Brain microvascular endothelial cell (primary cell): Measurements from ENCODE around the gene CALU.
A peak's percentile ranks its signal among the peaks of the same experiment; 100 is the strongest.

Experiments used
- DNase-seq: peaks from one replicate; pipeline ENCODE4 v3.0.0-alpha.2; 2020
- H3K27ac ChIP-seq: fragments of 250-450 bp; sonication (Bioruptor Pico); 2 replicates; pipeline ENCODE4 v1.5.1; 2020; ENCODE audit warnings: mild to moderate bottlenecking, moderate library complexity
- H3K27me3 ChIP-seq: fragments of 250-450 bp; sonication (Bioruptor Pico); replicated peaks from 2 replicates; pipeline ENCODE4 v1.5.1; 2020; ENCODE audit warnings: mild to moderate bottlenecking
- H3K36me3 ChIP-seq: fragments of 250-450 bp; sonication (Bioruptor Pico); replicated peaks from 2 replicates; pipeline ENCODE4 v1.5.1; 2020; ENCODE audit warnings: mild to moderate bottlenecking
- H3K4me3 ChIP-seq: 2 replicates; pipeline ENCODE4 v1.5.1; 2011; ENCODE audit warnings: low read depth, mild to moderate bottlenecking, control low read depth, low read length, moderate library complexity
- in situ Hi-C: cut with HindIII; loops from 2 replicates; pipeline ENCODE4 v1.10.0; 2017; ENCODE audit warnings: low sequenced_read_pairs, low pct_ligation_motif_present
- TF ChIP-seq, protein P1 (sequence below): IDR thresholded peaks from 2 replicates; pipeline ENCODE4 v1.5.1; 2011; ENCODE audit warnings: low read depth, mild to moderate bottlenecking, moderate library complexity, low read length, control low read depth, inconsistent platforms; ENCODE audit errors: missing control alignments

Gene CALU

DNA sequence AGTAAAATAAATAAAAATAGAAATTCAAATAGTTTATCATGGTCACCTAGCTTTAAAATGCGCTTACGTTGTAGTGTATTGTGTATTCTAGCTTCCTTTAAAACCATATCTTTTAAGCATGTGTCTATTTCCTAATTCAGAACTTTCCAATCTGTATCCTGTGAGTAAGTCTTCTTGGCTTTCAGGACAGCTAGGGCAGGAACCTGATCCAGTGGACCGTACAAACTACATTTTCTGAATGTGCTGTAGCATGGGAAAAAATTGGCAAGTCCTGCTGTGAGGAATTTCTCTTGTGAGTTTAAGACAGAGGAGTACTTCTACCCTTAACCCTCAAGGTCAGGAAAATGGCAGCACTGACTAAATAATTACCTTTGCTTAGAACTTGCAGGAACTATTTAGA is 24.4 kb downstream of the CALU start:
- Histone ChIP-seq H3K27ac (no peak overlapping the region), H3K4me3 (no peak overlapping the region), H3K27me3 (no peaks in the 10 kb centered on the region), H3K36me3 (peaks cover 87% of the 10 kb centered on the region)
- in situ Hi-C loops: no loop called here
- no peak for DNase-seq
- TF ChIP-seq, protein P1, sequence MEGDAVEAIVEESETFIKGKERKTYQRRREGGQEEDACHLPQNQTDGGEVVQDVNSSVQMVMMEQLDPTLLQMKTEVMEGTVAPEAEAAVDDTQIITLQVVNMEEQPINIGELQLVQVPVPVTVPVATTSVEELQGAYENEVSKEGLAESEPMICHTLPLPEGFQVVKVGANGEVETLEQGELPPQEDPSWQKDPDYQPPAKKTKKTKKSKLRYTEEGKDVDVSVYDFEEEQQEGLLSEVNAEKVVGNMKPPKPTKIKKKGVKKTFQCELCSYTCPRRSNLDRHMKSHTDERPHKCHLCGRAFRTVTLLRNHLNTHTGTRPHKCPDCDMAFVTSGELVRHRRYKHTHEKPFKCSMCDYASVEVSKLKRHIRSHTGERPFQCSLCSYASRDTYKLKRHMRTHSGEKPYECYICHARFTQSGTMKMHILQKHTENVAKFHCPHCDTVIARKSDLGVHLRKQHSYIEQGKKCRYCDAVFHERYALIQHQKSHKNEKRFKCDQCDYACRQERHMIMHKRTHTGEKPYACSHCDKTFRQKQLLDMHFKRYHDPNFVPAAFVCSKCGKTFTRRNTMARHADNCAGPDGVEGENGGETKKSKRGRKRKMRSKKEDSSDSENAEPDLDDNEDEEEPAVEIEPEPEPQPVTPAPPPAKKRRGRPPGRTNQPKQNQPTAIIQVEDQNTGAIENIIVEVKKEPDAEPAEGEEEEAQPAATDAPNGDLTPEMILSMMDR: no peak

DNA sequence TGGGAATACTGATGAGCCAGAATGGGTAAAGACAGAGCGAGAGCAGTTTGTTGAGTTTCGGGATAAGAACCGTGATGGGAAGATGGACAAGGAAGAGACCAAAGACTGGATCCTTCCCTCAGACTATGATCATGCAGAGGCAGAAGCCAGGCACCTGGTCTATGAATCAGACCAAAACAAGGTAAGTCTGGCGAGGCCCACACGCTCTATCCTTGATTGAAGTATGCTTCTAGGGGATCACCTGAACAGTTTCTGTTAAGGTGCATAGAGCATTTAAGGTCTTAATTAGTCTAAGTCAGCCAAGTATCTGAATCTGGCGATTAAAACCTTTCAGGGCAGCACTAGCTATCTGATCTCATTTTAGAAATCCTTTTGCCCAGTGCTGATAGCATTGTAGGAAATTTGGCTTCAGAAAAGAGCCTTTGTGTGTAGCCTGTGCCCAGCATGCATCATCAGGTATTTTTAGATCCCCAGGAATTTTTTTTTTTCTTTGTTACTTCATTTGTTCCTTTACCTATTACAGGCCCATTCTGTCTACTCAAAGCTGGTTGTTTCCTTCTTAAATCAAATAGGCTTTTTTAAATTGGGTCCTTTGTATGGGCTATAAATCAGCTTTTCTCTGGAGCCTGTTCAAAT is 28.4 kb downstream of the CALU start:
- H3K36me3 ChIP-seq: peaks cover 85% of the 10 kb centered on the region
- no peak for DNase-seq
- in situ Hi-C loops: no loop called here

DNA sequence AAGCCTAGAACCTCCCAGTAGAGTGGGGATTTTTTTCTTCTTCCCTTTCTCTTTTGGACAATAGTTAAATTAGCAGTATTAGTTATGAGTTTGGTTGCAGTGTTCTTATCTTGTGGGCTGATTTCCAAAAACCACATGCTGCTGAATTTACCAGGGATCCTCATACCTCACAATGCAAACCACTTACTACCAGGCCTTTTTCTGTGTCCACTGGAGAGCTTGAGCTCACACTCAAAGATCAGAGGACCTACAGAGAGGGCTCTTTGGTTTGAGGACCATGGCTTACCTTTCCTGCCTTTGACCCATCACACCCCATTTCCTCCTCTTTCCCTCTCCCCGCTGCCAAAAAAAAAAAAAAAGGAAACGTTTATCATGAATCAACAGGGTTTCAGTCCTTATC is 31.1 kb downstream of the CALU start:
- DNase-seq: peak; percentile 60
- Histone ChIP-seq H3K36me3 (peaks cover 87% of the 10 kb centered on the region), H3K27ac (no peak overlapping the region), H3K4me3 (no peak overlapping the region), H3K27me3 (no peaks in the 10 kb centered on the region)
- TF ChIP-seq, protein P1: no peak
- in situ Hi-C loops: no loop called here

More for the DNA sequence above, 28.4 kb downstream of the CALU start:
- Histone ChIP-seq H3K27me3 (no peaks in the 10 kb centered on the region), H3K4me3 (no peak overlapping the region), H3K27ac (no peak overlapping the region)
- TF ChIP-seq, protein P1: no peak

DNA sequence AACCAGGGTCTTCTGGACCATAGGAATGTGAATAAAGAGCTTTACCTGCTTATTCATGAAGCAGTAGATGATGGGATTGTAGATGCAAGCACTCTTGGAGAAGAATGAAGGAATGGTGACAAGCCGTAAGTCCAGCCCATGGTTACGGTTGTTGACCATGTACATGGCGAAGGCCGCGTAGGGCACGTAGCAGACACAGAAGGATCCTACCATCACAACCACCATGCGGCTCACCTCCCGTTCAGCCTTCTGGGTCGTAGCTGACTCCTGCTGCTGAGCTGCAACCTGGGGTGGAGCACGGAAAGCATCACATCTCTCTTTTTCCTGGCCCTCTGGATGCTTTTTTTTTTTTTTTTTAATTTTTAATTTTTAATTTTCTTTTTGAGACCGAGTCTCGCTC is 34.4 kb downstream of the CALU start:
- Histone ChIP-seq H3K4me3 (no peak overlapping the region), H3K27me3 (no peaks in the 10 kb centered on the region), H3K36me3 (peaks cover 61% of the 10 kb centered on the region), H3K27ac (no peak overlapping the region)
- no peak for DNase-seq
- TF ChIP-seq, protein P1: no peak
- in situ Hi-C loops: no loop called here

DNA sequence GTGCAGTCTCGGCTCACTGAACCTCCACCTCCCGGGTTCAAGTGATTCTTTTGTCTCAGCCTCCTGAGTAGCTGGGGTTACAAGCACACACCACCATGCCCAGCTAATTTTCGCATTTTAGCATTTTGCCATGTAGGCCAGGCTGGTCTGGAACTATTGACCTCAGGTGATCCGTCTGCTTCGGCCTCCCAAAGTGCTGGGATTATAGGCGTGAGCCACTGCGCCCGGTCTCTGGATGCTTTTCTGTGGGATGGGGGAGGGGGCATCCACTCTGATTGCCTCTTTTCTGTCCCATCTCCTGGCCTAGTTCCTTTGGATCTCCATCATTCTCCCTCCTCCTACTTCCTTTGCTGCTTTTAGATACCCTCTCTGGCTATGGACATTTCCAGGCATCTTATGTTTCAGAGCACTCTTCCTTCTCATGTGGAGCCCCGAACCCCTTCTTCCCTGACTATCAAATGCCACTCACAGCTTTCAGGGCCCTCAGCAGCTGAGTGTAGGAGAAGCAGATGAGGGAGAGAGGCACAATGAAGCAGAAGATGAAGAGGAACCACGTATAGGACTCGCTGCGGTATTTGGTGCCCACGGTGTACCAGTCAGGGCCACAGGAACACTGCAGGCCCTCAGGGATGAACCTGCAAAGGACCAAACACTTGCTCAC is 35.0 kb downstream of the CALU start:
- DNase-seq: no peak
- Histone ChIP-seq H3K36me3 (peaks cover 57% of the 10 kb centered on the region), H3K27me3 (no peaks in the 10 kb centered on the region), H3K4me3 (no peak overlapping the region), H3K27ac (no peak overlapping the region)
- TF ChIP-seq, protein P1: no peak
- in situ Hi-C loops: no loop called here
